Measurements from ENCODE around the gene MAP3K8. TPM values are rescaled to one million over a fixed set of nuclear protein-coding genes. Genes with fewer than 3 reads are reported as not detected.
"Not testable (repeated sequence)": the region's sequence is repeated elsewhere in the genome, so short reads cannot be mapped to it uniquely, and the experiment has no call there.

Gene MAP3K8
- total RNA-seq, 2 donors from 2014 or later, result 6.8 to 12.6 TPM

GRCh38 chr10:30467651-30468338 is 33.8 kb downstream of the MAP3K8 start:
- no peak for DNase-seq
- no peak for TF ChIP-seq CTCF (IDR thresholded peaks at IDR 0.05)
- no peaks in the 10 kb centered on the region for H3K9me3 ChIP-seq
- H3K27me3 ChIP-seq, result no peaks in the 10 kb centered on the region
- no peaks in the 10 kb centered on the region for H3K36me3 ChIP-seq
- intact Hi-C loops (cut with DNase I), result no loop called here
- no peak overlapping the region for H3K4me3 ChIP-seq
- H3K4me1 ChIP-seq, result no peaks in the 10 kb centered on the region
- H3K27ac ChIP-seq, result no peak overlapping the region
- H3K9ac ChIP-seq (ENCODE audit: low read depth in 2 of 2, low read length in 2 of 2), result no peak overlapping the region

- H3K4me1 ChIP-seq, result no peaks in the 10 kb centered on the region
- DNase-seq, result no peak
- H3K27ac ChIP-seq, result no peak overlapping the region
- TF ChIP-seq CTCF (IDR thresholded peaks at IDR 0.05), result no peak
- no peaks in the 10 kb centered on the region for H3K36me3 ChIP-seq
- no peaks in the 10 kb centered on the region for H3K27me3 ChIP-seq
- intact Hi-C loops (cut with DNase I), result no loop called here
- no peaks in the 10 kb centered on the region for H3K9me3 ChIP-seq
- H3K9ac ChIP-seq (ENCODE audit: low read depth in 2 of 2, low read length in 2 of 2), result no peak overlapping the region
- no peak overlapping the region for H3K4me3 ChIP-seq
These were observed 38.6 kb downstream of the MAP3K8 start for GRCh38 chr10:30472414-30473155.

GRCh38 chr10:30475515-30475914 is 41.5 kb downstream of the MAP3K8 start:
- H3K9me3 ChIP-seq; DNase-seq; H3K4me3 ChIP-seq; H3K27ac ChIP-seq; H3K36me3 ChIP-seq; H3K4me1 ChIP-seq; H3K9ac ChIP-seq (ENCODE audit: low read depth in 2 of 2, low read length in 2 of 2); H3K27me3 ChIP-seq; intact Hi-C loops (cut with DNase I): not testable (repeated sequence)

- no peak for DNase-seq
- intact Hi-C loops (cut with DNase I), result no loop called here
- H3K4me1 ChIP-seq, result no peaks in the 10 kb centered on the region
- H3K27me3 ChIP-seq, result no peaks in the 10 kb centered on the region
- no peak overlapping the region for H3K27ac ChIP-seq
- TF ChIP-seq CTCF (IDR thresholded peaks at IDR 0.05), result no peak
- H3K9ac ChIP-seq (ENCODE audit: low read depth in 2 of 2, low read length in 2 of 2), result no peak overlapping the region
- H3K9me3 ChIP-seq, result no peaks in the 10 kb centered on the region
- H3K4me3 ChIP-seq, result no peak overlapping the region
- no peaks in the 10 kb centered on the region for H3K36me3 ChIP-seq
These were observed 42.6 kb downstream of the MAP3K8 start for GRCh38 chr10:30476511-30477155.

GRCh38 chr10:30479513-30479912 is 45.5 kb downstream of the MAP3K8 start:
- H3K9me3 ChIP-seq; intact Hi-C loops (cut with DNase I); H3K9ac ChIP-seq (ENCODE audit: low read depth in 2 of 2, low read length in 2 of 2); H3K4me3 ChIP-seq; H3K4me1 ChIP-seq; H3K27ac ChIP-seq; H3K36me3 ChIP-seq; H3K27me3 ChIP-seq; DNase-seq: not testable (repeated sequence)

- Histone ChIP-seq H3K36me3 (no peaks in the 10 kb centered on the region), H3K4me1 (no peaks in the 10 kb centered on the region), H3K9ac (ENCODE audit: low read depth in 2 of 2, low read length in 2 of 2) (no peak overlapping the region), H3K27me3 (no peaks in the 10 kb centered on the region), H3K4me3 (no peak overlapping the region), H3K9me3 (no peaks in the 10 kb centered on the region), H3K27ac (no peak overlapping the region)
- no peak for TF ChIP-seq CTCF (IDR thresholded peaks at IDR 0.05)
- intact Hi-C loops (cut with DNase I), result no loop called here
- no peak for DNase-seq
These were observed 47.6 kb downstream of the MAP3K8 start for GRCh38 chr10:30481603-30482002.
